GM21737 (cell line): ENCODE measurements around the gene TRMT61A.

Source experiments
- ATAC-seq: cut with Tn5 transposase; IDR thresholded peaks from one replicate; pipeline ENCODE4 v1.9.1; 2021; ENCODE audit warnings: mild to moderate bottlenecking, moderate library complexity; ENCODE audit not compliant: unreplicated experiment

TRMT61A gene

GRCh38 chr14:103528587-103529382, at the start of gene TRMT61A:
TRMT61A (plus strand) TSS chr14:103529196; CDS start chr14:103529979, 783 bp downstream.
- ATAC-seq: no peak

DNA sequence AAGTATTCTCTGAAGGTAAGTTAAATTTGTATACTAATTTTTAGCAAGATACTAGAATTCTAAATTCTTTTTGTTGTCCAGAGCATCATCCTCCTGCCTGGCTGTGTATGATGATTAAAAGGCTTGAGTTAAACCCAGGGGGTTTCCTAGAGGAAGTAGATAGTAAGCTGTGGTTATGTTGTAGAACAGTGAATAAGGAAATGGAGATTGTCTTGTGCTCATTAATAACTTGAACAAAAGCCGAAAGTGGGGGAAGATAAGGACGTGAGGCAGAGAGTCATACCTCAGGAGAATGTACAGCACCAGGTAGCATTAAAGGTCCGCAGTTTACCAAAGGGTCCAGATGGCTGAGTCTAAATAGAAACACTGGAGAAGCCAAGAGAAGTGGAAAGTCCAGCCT, 48.4 kb upstream of the TRMT61A start:
- ATAC-seq: peak; percentile 71

GRCh38 chr14:103483600-103483999, 45.4 kb upstream of the TRMT61A start:
- ATAC-seq: no peak

- ATAC-seq: no peak
Measured at GRCh38 chr14:103485504-103485903, 43.5 kb upstream of the TRMT61A start.

GRCh38 chr14:103488071-103488470, 40.9 kb upstream of the TRMT61A start:
- no peak for ATAC-seq

- no peak for ATAC-seq
Measured at GRCh38 chr14:103488960-103489359, 40.0 kb upstream of the TRMT61A start.

- ATAC-seq: no peak
Measured at GRCh38 chr14:103489621-103490020, 39.4 kb upstream of the TRMT61A start.

DNA sequence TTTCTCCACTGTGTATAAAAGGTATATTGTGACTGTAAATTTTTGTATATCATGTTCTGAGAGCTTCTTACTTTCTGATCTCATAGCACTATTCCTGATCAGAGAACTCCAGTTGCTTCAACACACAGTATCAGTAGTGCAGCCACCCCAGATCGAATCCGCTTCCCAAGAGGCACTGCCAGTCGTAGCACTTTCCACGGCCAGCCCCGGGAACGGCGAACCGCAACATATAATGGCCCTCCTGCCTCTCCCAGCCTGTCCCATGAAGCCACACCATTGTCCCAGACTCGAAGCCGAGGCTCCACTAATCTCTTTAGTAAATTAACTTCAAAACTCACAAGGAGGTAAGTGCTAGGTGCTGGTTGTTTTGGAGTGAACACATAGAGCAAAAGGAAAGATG, 37.3 kb upstream of the TRMT61A start:
- ATAC-seq: no peak

DNA sequence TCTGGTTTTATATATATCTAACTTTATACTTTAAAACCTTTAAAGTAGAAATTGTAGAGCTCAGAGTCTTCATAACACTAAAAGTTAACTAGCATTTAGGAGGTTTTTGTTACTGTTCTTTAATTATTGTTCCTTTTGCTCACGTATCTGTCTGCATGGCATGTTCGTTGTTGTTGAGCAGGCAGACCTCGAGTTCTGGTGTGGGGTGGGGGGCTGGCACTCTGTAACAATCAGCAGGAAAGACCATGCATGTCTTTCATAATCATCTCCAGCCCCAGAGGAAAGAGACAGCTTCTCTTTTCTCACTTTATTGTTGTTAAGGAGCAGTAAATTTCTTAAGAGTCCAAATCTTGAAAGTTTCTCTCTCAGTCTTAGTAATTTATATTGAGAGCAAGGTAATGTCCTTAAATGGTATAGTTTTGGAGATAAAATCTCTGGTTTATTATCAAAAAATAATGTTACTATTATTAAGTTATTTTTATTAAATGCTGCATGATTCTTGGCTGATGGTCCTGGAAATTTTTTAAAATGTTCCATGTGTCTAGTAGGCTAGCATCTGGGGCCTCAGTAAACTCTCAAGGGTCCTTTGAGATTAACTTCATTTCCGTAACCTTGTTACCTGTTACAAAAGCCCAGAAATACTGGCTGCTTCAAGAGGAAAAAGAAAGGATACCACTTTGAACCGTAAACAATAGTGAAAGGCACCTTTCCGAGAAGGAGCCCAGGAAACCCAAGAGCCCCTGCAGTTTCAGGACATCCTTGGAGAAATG, 36.7 kb upstream of the TRMT61A start:
- no peak for ATAC-seq

- no peak for ATAC-seq
Measured at GRCh38 chr14:103495854-103496253, 33.1 kb upstream of the TRMT61A start.

- ATAC-seq: no peak
Measured at GRCh38 chr14:103496776-103497175, 32.2 kb upstream of the TRMT61A start.

DNA sequence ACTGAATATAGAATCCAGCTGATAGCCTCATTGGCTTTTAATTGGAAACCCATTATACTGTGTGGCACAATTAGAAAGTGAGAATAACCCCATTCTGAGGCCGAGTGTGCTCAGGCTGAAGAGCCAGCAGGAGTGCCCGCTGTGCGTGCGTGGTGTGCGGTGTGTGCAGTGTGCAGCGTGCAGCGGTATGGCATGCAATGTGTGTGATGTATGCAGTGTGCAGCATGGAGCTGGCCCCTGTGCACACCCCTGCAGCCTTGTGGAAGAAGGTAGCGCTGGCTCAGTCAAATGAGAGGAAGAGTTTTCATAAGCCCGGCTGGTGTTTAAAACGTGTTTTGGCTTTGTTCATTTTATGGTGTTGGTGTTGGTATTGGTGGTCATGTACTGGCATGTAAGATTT, 29.3 kb upstream of the TRMT61A start:
- ATAC-seq: no peak

- no peak for ATAC-seq
Measured at GRCh38 chr14:103500148-103500990, 28.6 kb upstream of the TRMT61A start.

DNA sequence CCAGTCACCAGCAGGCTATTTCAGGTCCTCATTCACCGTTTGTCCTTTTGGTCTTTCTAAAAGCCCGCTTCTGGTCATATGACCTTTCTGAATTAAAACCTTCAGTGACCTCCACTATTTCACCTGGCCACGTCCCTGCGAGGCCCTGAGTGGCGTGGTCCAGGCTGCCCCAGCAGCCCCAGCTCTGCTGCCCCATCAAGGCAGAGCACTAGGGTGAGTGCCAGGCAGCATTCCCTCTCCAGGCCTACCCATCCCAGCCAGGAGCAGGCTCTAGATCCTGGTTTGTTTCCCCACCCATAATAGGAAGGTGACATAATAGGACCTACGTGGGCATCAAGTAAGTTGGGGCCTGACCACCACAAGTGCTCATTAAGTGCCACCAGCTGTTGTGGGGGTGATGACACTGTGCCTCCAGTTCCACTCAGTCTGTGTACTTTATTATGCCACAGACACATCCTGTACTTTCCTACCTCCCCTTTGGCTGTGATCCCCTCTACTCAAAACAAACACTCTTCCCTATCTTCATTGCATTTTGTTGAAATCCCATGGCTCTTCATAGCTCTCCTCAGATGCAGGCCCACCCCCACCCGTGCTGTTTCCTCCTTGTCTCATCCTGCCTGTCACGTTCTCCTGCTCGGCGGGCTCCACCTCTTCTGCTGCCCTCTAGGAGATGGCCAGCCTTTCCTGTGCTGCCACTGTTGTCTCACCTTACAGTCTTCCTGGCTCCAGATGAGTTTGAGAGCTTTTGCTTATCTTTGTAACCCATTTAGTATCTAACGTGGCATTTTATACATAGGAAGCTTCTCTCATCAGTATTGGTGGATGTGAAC, 27.7 kb upstream of the TRMT61A start:
- ATAC-seq: no peak

GRCh38 chr14:103501921-103502669, 26.9 kb upstream of the TRMT61A start:
- no peak for ATAC-seq

DNA sequence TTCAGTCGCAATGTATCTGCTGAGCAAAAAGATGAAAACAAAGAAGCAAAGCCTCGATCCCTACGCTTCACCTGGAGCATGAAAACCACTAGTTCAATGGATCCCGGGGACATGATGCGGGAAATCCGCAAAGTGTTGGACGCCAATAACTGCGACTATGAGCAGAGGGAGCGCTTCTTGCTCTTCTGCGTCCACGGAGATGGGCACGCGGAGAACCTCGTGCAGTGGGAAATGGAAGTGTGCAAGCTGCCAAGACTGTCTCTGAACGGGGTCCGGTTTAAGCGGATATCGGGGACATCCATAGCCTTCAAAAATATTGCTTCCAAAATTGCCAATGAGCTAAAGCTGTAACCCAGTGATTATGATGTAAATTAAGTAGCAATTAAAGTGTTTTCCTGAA, 26.1 kb upstream of the TRMT61A start:
- no peak for ATAC-seq

GRCh38 chr14:103503296-103503695, 25.7 kb upstream of the TRMT61A start:
- no peak for ATAC-seq

DNA sequence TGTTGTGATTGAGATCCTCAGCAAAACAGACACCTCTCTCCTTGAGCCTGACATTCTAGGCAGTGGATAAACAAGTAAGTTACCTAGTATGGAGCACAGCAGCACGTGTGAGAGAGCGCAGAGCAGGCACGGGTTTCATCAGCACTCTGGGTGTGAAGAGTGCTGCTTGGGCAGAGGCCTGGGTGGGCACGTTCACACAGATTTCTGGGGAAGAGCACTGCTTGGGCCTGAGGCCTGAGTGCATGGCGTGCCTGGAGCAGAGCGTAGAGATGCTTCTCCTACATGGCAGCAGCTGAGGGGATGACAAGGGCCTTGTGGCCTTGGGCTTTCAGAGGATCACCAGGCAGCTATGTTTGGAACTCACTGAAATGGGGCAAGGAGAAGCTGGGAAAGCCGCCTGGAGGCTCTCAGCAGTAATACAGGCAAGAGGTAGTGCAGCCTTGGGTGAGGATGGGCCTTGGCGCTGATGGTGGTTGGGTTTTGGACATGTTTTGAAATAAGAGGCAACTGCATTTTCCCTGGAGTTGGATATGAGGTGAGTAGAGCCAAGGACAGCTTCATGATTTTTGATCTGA, 23.9 kb upstream of the TRMT61A start:
- no peak for ATAC-seq

DNA sequence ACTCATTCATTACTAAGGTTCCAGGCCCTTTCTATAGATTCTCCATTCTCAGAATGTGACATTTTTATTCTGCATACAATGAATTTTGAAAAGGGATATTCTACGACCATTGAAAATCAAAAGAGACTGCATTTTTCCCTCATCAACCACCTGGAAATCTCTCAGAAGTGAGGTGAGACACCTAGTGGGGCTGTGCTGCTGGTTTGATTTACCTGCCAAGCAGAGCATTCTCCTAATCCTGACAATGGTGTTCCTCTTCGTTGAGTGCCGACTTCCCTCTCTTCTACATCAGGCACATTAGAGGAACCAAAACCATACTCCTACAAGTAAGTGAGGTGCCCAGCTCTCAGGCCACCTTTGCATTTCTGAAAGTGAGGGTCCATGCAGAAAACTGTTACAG, 21.2 kb upstream of the TRMT61A start:
- ATAC-seq: no peak
